Stimulated activated naive CD4-positive, alpha-beta T cell (primary cell): ENCODE data around the gene SCO2.
"Not testable (repeated sequence)": the region's sequence is repeated elsewhere in the genome, so short reads cannot be mapped to it uniquely, and the experiment has no call there.

Experiments used
- DNase-seq, 6 experiments: peaks; one replicate each; lab custom pipeline; 2025; lab: John Stamatoyannopoulos, UW

The SCO2 gene

DNA sequence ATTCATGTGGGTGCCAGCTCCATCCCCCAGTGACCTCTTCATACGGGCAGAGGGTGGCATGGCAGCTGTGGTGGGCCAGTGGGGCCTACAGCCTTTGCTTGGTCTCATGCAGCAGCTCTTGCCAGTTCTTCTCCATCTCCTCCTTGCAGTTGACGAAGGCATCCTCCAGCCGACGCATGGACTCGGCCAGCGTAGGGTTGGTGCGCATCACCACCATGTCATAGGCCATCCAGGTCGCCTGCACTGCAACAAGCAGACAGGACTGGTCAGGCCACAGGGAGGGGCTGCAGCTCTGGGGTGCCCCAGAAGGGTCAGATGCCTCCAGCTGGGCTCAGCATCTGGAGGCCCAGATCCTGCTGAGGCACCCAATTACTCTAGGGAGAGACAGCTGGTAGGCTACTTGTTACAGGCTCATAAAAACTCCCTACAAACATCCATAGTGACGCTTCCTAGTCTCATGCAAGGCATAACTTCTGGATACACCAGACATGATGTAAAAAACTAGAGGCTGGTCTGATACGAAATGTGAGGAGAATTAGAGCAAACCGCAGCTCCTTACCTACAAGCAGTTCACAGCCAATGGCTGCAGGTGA, 25.9 kb upstream of the SCO2 start:
- no peak for DNase-seq

DNA sequence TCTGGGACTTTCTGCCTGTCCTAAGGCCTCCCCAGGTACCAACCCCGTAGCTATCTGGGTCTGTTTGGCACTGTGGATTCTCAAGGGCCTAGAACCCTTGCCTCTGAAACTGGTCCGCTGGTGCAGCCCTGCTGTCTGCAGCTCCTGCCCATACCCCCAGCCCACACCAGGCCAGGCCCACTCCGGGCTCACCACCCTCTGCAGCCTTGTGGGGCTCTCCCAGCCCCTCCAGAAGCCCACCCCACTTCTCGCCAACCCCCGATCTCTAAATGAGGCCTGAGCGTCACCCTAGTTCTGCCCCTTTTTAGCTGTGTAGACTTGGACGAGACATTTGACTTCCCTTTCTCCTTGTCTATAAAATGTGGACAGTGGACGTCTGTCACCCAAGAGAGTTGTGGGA, 25.0 kb upstream of the SCO2 start:
- DNase-seq: no peak

DNA sequence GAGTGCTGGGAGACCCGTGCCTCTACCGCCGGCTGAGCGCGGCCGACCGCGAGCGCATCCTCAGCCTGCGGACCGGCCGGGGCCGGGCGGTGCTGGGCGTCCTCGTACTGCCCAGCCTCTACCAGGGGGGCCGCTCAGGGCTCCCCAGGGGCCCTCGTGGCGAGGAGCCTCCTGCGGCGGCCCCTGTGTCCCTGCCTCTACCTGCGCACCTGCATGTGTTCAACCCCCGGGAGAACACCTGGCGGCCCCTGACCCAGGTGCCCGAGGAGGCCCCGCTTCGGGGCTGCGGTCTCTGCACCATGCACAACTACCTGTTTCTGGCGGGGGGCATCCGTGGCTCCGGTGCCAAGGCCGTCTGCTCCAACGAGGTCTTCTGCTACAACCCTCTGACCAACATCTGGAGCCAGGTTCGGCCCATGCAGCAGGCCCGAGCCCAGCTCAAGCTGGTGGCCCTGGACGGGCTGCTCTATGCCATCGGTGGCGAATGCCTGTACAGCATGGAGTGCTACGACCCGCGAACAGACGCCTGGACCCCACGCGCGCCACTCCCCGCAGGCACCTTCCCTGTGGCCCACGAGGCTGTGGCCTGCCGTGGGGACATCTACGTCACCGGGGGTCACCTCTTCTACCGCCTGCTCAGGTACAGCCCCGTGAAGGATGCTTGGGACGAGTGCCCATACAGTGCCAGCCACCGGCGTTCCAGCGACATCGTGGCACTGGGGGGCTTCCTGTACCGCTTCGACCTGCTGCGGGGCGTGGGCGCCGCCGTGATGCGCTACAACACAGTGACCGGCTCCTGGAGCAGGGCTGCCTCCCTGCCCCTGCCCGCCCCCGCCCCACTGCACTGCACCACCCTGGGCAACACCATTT, 23.8 kb upstream of the SCO2 start:
- DNase-seq: peak in 2 of 6 experiments; percentile 50 to 51

DNA sequence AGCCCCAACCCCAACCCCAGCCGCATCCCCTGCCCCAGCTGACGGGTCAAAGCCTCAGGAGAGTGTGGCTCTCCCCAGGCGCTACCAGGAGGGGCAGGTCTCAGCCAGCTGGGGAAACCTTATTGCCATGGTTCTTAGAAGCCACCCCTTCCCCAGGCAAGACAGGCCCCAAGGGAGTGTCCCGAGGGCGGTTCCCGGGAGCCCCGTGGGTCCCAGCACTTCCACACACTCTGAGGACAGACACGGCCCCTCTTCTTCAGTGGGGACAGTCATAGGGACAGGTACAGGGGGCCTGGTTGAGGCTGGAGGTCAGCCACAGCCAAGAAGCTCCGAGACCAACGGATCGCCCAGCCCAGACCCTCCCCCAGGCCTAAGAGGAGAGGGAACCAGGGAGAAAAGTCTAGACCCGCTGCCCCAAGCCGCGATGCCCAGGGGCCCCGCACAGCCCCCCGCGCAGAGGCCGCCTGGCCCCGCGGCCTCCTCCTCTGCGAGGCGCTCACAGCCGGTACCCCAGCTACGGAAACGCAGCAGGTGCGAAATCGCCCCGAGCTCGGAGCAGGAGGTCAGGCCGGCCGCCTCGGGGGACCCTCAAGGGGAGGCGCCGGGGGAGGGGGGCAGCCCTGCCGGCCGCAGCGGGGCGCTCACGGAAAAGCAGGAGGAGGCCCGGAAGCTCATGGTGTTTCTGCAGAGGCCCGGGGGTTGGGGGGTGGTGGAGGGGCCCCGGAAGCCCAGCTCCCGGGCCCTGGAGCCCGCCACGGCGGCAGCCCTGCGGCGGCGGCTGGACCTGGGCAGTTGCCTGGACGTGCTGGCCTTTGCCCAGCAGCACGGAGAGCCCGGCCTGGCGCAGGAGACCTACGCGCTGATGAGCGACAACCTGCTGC, 22.9 kb upstream of the SCO2 start:
- DNase-seq: peak; percentile 28 to 71 (median 56)

DNA sequence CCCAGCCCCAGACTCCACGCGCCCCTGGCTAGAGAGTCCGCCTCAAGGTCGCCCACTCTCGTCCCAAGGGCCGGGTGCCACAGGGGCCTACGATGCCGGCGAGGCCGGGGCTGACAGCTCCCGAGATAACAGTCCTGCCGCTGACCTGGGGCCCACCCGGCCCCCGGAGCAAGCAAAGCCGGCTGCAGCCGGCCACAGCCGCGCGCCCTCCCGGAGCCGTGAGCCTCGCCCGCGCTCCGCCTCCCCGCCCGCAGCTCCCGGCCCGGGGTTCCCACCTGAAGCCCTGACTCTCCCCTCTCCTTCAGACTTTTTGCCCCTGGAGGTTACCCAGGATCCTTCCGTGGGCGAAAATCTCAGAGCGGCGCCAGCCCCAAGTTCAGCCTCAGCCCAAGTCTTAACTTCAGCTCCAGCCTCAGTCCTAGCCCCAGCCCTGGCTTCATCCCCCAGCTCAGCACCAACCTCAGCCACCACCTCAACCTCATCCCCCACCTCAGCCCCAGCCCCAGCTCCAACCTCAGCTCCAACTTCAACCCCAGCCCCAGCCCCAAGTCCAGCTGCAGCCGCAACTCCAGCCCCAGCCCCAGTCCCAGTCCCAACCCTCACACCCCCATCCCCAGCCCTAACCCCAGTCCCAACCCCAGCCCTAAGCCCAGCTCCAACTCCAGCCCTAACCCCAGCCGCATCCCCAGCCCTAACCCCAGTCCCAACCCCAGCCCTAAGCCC, 22.0 kb upstream of the SCO2 start:
- DNase-seq: no peak

DNA sequence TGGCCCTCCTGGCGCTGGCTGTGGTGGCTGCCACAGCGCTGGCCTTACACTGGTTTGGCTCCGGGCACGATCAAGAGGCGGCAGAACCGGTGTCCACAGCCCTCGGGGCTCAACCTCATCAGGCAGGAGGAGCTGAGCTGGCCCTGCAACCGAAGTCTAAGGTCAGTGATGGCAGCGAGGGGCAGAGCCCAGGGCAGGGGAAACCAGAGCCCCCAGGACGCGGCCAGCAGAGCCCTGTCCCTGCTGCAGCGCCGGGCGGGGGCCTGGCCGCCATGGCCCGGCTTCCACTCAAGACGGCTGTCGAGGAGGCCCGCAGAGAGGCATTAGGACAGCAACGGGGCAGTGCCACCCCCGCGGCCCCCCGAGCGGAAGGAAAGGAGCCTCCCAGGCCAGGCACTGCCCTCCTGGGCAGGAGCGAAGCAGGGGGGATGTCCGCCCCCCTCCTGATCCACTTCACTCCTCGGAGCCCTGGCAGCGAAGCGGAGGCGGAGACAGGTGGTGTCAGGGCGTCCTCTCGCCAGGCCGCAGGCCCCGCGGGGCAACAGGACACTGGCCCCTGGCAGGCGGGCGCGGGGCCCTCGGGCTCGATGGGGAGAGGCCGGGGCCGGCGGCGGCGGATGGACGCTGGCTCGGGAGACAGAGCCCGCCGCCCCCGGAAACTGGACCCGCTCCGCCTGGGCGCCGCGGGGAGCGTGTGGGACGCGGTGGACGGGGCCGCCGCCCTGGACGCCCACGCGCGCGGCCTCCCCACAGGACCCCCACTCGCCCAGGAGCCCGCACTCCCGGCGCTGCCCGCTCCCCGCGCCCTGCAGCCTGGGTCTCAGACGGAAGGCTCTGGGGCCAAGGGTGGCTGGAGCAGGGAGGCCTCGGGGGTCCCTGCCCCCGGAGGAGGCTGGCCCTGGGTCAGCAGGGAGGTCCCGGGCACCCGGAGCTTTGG, 21.2 kb upstream of the SCO2 start:
- DNase-seq: no peak

DNA sequence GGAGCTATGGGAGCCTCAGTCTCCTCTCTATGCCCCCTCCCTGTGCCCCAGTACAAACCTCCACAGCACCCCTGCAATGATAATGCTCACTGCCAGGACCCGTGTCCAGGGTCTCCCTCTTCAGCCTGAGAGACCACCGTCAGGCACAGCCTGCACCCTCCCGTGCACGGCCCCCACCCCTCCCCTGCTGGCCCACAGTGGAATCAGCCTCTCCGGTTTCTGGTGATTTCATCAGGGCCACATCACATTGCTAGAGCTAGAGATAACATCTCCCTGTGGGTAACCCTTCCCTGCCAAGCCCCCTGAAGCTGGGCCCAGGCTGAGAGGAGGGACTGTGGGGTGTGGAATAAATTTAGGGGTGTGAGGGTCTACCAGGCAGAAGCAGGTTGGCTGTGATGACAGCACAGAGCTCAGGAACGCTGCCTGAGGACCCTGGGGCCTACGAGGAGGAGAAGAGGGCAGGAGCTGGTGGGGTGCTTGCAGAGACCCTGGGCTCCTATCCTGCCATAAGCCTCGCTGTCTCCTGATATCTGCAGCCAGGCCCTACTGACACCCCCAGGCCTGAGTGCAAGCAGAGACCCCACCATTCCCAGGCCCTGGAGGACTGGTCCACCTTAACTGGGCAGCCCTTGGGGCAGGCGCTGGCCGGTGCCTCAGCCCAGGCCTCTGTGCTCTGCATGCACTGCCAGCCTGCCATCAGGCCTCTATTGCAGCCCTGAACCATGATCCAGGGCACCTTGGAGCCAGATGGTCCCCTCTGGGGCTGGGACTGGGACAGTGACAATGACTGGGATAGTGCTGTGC, 20.3 kb upstream of the SCO2 start, which contains the start of gene KLHDC7B:
KLHDC7B (plus strand) TSS at position 378 of the 804 bp plus-strand sequence; CDS start at position 723, 345 bp downstream.
- DNase-seq: no peak

DNA sequence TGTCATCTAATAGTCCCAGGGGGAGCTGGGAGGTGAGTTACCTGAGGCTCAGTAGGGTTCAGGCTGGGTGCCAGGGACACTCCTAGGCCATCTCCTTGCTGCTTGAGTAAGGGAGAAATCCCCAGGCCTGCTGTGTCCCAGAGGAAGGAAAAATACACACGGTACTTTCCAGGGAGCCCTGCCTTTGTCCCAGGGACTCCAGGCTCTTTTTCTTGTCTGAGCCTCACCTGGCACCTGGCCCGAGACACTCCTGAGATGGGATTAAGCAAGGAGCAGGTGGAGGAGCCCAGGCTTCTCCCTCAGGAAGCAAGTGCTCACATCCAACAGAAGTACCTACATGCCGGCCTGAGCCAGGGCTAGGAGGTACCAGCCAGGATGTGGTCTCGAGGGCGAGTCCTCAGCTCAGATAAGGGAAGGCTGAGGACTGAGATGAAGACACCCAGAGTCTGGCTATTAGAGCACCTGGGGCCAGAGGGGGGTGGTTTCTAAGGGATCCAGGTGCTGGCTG, 19.4 kb upstream of the SCO2 start:
- no peak for DNase-seq

DNA sequence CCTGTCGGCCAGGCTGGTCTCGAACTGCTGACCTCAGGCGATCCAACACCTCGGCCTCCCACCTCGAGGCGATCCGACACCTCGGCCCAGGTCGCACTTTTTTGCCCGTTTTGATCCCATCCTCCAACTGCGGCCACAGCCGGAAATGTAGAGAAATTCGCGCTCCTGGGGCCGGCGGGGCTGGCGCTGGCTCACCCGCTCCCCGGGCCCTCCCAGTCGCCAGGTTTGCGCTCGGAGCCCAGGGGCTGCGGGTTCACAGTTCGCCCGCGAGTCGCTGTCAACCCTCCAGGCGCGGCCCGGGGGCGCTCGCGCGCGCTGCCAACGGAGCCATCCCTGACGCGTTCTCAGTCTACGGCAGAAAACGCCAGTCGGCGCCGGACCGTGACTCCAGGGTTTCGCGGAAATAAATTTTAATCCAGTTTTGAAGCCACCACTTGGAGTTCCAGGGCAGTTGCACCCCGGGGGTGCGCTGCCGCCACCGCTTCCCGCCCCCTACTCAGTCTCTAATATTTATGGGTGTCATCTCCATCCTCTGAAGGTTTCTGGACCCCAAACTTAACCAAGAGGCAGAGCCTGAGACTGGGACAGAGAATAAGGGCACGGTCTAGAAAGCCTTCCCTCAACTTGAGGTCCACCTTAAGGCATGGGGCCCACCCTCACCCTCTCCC, 18.8 kb upstream of the SCO2 start:
- DNase-seq: peak; percentile 50 to 73 (median 69)

DNA sequence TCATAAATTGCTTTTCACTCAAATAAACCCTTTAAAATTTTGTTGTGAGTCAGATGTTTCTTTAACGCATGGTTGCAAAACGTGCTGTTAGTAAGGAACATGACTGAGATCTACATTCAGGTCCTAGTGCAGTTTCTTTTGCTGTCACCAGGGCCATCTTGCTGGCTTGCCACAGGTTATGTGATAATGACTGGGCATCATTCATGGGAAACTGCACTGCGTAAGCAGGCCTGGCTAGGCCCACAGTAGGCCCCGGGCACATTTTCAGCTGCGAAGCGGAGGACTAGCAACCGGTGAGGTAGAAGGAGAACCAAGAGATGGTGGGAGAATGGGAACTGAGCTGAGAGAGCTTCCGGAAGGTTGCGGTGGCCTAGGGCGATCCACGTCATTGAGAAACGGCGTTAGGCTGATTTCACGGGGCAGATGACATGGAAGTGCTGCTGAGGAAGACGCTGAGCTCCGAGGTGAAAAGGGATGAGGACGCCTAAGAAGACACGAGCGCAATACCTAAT, 17.1 kb upstream of the SCO2 start:
- no peak for DNase-seq

DNA sequence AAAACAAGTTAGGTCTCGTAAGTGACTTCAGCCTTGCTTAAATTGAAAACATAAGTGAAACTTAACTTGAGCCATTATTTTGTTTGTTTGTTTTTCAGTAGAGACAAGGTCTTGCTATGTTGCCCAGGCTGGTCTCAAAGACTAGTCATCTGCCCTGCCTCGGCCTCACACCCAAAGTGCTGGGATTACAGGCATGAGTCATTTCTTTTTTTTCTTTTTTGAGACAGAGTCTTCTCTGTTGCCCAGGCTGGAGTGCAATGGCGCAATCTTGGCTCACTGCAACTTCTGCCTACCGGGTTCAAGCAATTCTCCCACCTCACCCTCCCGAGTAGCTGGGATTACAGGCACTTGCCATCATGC, 16.2 kb upstream of the SCO2 start:
- not testable (repeated sequence) for DNase-seq

DNA sequence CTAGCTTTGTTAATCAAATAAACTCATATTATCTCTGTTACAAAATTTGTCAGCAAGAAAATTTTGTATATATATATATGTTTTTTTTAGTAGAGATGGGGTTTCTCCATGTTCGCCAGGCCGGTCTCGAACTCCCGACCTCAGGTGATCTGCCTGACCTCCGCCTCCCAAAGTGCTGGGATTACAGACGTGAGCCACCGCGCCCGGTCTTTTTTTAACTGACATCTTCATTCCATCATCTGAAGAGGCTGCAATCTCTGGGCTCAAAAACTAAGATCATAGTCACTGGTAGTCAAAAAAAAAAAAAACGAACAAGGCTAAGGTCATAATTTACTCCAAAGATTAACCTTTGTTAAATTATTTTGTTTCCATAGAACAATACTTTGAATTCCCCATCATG, 15.0 kb upstream of the SCO2 start:
- DNase-seq: no peak

DNA sequence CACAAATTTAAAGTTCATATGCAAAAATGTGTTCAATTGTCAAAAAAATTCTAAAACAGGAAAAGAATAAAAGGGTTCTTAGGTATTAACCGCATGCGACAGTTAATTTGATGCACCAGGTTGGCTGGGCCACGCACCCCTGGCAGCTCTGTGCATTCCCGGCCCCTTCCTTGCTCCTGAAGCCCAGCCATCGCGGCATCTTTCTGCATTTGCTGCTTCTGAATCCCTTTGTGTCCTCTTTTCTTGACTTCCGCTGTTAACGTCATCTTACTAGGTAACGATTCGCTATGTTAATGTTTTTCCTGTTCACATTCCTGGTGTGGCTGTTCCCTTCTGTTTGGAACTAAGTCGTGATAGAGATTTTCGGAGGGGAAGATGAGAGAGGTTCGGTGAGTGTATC, 12.4 kb upstream of the SCO2 start:
- DNase-seq: no peak

DNA sequence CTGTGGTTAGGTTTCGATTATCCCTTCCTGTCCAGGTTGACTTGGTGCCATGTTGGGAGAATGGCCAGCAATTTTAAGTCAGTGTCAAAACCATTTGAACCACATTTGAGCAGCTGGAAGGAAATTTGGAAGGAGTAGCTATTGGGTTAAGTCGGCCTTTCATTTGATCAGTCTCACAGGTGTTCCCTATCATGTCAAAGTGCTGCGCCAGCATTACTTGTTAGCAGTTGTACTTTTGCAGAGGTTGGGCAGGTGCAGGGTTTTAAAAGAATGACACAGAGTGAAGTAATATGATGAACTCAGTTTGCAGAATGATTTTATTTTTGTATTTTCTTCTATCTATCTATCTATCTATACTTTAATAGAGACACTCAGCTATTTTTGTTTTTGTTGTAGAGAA, 10.8 kb upstream of the SCO2 start:
- DNase-seq: no peak

DNA sequence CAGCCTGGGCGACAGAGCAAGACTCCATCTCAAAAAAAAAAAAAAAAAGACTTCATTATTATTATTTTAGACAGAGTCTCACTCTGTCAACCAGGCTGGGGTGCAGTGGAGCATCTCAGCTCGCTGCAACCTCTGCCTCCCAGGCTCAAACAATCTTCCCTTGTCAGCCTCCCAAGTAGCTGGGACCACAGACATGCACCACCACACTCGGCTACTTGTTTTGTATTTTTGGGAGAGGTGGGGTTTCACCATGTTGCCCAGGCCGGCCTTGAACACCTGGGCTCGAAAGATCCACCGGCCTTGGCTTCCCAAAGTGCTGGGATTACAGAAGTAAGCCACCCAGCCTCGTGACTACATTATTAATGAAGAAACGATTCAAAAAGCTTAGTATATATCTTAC, 9.7 kb upstream of the SCO2 start:
- DNase-seq: no peak

DNA sequence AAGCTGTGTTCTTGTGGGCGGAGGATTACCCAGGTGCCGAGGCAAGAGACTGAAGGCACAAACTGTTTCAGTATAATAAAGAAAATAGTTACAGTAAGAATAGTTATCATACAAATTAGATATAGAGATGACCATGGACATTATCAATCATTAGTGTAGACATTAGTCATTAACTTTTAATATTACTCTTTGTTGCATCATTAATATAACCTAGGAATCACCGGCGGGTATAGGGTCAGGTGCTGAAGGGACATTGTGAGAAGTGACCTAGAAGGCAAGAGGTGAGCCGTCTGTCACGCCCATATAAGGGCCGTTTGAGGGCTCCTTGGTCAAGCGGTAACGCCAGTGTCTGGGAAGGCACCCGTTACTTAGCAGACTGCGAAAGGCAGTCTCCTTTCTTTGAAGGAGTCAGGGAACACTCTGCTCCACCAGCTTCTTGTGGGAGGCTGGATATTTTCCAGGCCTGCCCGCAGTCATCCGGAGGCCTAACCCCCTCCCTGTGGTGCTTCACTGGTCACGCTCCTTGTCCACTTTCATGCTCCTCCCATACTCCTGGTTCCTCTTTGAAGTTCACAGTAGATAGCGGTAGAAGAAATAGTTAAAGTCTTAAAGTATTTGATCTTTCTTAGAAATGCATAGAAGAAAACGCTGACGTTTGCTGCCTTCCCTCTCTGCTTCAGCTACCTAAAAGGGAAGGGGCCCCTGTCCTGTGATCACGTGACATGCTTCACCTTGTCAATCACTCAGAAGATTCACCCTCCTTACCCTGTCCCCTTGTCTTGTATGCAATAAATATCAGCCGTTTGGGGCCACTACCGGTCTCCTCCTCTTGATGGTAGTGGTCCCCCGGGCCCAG, 8.7 kb upstream of the SCO2 start:
- DNase-seq: not testable (repeated sequence)

DNA sequence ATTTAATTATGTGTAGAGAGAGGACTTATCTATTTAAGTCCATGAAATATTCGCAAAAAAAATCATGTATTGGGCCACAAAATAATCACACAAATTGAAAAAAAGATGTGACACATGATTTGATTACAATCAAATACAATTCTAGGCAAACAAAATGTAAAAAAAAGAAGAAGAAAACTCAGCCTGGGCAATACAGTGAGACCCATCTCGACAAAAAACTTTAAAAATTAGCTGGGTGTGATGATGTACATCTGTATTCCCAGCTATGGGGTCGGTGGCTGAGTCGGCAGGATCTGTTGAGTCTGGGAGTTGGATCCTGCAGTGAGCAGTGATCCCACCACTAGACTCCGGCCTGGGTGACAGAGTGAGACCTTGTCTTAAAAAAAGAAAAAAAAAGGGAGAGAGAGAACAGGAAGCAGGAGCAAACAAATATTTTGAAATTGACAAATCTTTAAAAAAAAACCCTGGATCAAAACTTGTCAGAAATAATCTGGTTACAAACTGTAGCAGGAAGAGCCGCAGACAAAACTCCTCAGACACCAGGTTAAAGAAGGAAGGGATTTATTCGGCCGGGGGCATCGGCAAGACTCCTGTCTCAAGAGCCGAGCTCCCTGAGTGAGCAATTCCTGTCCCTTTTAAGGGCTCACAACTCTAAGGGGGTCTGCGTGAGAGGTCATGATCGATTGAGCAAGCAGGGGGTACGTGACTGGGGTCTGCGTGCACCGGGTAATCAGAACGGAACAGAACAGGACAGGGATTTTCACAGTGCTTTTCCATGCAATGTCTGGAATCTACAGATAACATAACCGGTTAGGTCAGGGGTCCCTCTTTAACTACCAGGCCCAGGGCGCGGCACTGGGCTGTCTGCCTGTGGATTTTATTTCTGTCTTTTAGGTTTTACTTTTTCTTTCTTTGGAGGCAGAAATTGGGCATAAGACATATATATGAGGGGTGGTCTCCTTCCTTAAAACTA, 7.7 kb upstream of the SCO2 start:
- DNase-seq: no peak
